ENCODE measurements around the gene ANKRD44.

DNA sequence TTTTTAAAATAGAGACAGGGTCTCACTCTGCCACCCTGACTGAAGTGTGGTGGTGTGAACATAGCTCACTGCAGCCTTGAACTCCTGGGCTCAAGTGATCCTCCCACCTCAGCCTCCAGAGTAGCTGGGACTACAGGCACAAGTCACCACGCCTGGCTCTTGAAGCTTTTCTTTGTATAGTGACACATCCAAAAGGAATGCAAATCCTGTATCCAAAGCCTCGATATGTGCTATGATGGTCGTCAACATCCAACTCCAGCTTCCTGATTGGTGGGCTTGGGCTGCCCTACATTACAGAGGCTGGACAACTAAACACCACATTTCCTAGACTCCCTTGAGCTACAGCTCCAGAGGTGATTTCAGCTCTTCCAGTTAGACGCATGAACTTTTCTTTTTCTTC is 282.4 kb downstream of the ANKRD44 start:
- TF ChIP-seq, protein P1, sequence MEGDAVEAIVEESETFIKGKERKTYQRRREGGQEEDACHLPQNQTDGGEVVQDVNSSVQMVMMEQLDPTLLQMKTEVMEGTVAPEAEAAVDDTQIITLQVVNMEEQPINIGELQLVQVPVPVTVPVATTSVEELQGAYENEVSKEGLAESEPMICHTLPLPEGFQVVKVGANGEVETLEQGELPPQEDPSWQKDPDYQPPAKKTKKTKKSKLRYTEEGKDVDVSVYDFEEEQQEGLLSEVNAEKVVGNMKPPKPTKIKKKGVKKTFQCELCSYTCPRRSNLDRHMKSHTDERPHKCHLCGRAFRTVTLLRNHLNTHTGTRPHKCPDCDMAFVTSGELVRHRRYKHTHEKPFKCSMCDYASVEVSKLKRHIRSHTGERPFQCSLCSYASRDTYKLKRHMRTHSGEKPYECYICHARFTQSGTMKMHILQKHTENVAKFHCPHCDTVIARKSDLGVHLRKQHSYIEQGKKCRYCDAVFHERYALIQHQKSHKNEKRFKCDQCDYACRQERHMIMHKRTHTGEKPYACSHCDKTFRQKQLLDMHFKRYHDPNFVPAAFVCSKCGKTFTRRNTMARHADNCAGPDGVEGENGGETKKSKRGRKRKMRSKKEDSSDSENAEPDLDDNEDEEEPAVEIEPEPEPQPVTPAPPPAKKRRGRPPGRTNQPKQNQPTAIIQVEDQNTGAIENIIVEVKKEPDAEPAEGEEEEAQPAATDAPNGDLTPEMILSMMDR (IDR thresholded peaks at IDR 0.05) = no peak
- no peak for TF ChIP-seq POLR2A (IDR thresholded peaks at IDR 0.05)
